ENCODE measurements around the gene USP7. TPM values are rescaled to one million over a fixed set of nuclear protein-coding genes. Genes with fewer than 3 reads are reported as not detected.

USP7 gene
- total RNA-seq, 1 experiment from 2014 or later, result 125 TPM

- peak; percentile 69; the same call in 1 of the 2 replicates for TF ChIP-seq POLR2AphosphoS5 (IDR thresholded peaks at IDR 0.05; ENCODE audit: low read depth, low read length)
- no peak for TF ChIP-seq REST (IDR thresholded peaks at IDR 0.05; ENCODE audit: insufficient read depth in 1 of 2, low read depth in 2 of 2, low read length in 1 of 2)
- no peak overlapping the region for H3K4me3 ChIP-seq (ENCODE audit: low read depth in 2 of 2, low read length in 2 of 2)
- DNase-seq (ENCODE audit: low read depth, low spot score) (no peak), ATAC-seq (no peak)
- H3K4me1 ChIP-seq (ENCODE audit: control insufficient read depth, insufficient read depth, low read length), result peaks cover 63% of the 10 kb centered on the region
- BruUV-seq (replicated peaks), result no TSS peak
- H3K27me3 ChIP-seq (ENCODE audit: control insufficient read depth, insufficient read depth, low read length), result no peaks in the 10 kb centered on the region
- intact Hi-C loops (cut with micrococcal nuclease; ENCODE audit: unreplicated experiment) (loop anchor here (10.0 kb wide), 2 partner anchors 272 to 288 kb away; no protein-coding TSS in a partner anchor), in situ Hi-C loops (cut with HindIII; ENCODE audit: low pct_unique_long_range_greater_than_20kb, low sequenced_read_pairs) (no loop called here)
- H3K27ac ChIP-seq (ENCODE audit: low read length), result peak overlapping the region; percentile 96
- H3K36me3 ChIP-seq (ENCODE audit: control insufficient read depth, insufficient read depth, low read length), result no peaks in the 10 kb centered on the region
- ChIA-PET POLR2A (interaction anchor here (0.6 to 0.7 kb wide), 2 partner anchors 11 to 157 kb away, joined by 4 to 14 read pairs; no protein-coding TSS in a partner anchor), CTCF (interaction anchor here (0.7 kb wide), 1 partner anchor 272 kb away, joined by 13 read pairs; no protein-coding TSS in a partner anchor)
- H3K9me3 ChIP-seq (ENCODE audit: control insufficient read depth, insufficient read depth, low read depth, low read length), result no peaks in the 10 kb centered on the region
These were observed 101.2 kb downstream of the USP7 start for GRCh38 chr16:8862309-8863130.

- Histone ChIP-seq H3K4me1 (ENCODE audit: control insufficient read depth, insufficient read depth, low read length) (peaks cover 67% of the 10 kb centered on the region), H3K36me3 (ENCODE audit: control insufficient read depth, insufficient read depth, low read length) (no peaks in the 10 kb centered on the region), H3K4me3 (ENCODE audit: low read depth in 2 of 2, low read length in 2 of 2) (no peak overlapping the region), H3K9me3 (ENCODE audit: control insufficient read depth, insufficient read depth, low read depth, low read length) (no peaks in the 10 kb centered on the region), H3K27ac (ENCODE audit: low read length) (peak overlapping the region; percentile 96), H3K27me3 (ENCODE audit: control insufficient read depth, insufficient read depth, low read length) (no peaks in the 10 kb centered on the region)
- ATAC-seq (0 out of 2 replicates have a peak, but pooled peaks have one; percentile 11), DNase-seq (ENCODE audit: low read depth, low spot score) (no peak)
- in situ Hi-C loops (cut with HindIII; ENCODE audit: low pct_unique_long_range_greater_than_20kb, low sequenced_read_pairs), result no loop called here
- BruUV-seq (replicated peaks), result no TSS peak
- intact Hi-C loops (cut with micrococcal nuclease; ENCODE audit: unreplicated experiment), result loop anchor here (10.0 kb wide), 2 partner anchors 273 to 287 kb away; no protein-coding TSS in a partner anchor
- TF ChIP-seq POLR2AphosphoS5 (IDR thresholded peaks at IDR 0.05; ENCODE audit: low read depth, low read length) (no peak; the same call in 1 of the 2 replicates), CTCF (IDR thresholded peaks at IDR 0.05) (no peak), REST (IDR thresholded peaks at IDR 0.05; ENCODE audit: insufficient read depth in 1 of 2, low read depth in 2 of 2, low read length in 1 of 2) (no peak), TCF7L2 (IDR thresholded peaks at IDR 0.05; ENCODE audit: low read depth, low read length) (no peak), SIN3A (IDR thresholded peaks at IDR 0.05; ENCODE audit: borderline replicate concordance, insufficient read depth, low read depth, low read length) (no peak)
- POLR2A ChIA-PET, result interaction anchor here (0.6 to 1.0 kb wide), 3 partner anchors 9 to 158 kb away, joined by 4 to 6 read pairs (median 4); no protein-coding TSS in a partner anchor
- CTCF ChIA-PET, result no interaction called here
These were observed 102.0 kb downstream of the USP7 start for GRCh38 chr16:8861563-8862308.

All from Panc1 (cell line).